ENCODE measurements around the gene CSTB.

The CSTB gene

GRCh38 chr21:43789276-43790009 is 13.3 kb upstream of the CSTB start, which contains the start of gene RRP1:
Gene RRP1, plus strand, starts transcription at chr21:43789577. Its CDS starts 53 bp downstream, at chr21:43789630.
- peak; percentile 96 for DNase-seq

GRCh38 chr21:43786807-43787440 is 10.8 kb upstream of the CSTB start:
- no peak for DNase-seq

- no peak for DNase-seq
These were observed 10.2 kb upstream of the CSTB start for GRCh38 chr21:43786300-43786806.

- DNase-seq: no peak
These were observed 9.0 kb upstream of the CSTB start for GRCh38 chr21:43785134-43785533.

DNA sequence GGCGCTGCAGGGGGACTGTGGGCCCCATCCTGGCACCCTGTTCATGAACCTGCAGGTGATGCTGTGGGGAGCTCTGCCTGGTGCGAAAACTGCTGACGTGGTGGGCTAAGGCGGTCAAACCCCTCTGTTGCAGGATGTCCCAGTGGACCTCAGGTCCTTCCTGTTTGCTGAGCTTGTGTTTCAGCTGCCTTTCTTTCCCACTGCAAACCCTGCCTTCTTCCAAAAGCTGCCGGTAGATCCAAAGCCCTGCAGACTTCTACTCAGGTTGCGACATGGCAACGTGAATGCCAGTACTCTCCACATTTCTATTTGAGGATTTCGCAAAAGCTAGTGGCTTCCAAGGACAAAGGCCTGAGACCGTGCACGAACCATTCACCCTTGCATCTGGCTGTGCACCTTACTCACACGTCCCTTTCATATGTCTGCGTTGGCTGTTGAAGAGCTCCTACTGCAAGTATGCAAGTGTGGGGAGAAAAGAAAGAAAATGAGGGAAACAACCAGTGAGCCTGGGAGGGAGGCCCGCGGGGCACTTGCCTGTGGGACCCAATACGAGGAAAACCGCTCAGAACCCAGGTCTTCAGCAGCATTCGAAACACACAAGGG is 7.1 kb upstream of the CSTB start:
- DNase-seq: no peak

- DNase-seq: no peak
These were observed 6.5 kb upstream of the CSTB start for GRCh38 chr21:43782431-43783097.

DNA sequence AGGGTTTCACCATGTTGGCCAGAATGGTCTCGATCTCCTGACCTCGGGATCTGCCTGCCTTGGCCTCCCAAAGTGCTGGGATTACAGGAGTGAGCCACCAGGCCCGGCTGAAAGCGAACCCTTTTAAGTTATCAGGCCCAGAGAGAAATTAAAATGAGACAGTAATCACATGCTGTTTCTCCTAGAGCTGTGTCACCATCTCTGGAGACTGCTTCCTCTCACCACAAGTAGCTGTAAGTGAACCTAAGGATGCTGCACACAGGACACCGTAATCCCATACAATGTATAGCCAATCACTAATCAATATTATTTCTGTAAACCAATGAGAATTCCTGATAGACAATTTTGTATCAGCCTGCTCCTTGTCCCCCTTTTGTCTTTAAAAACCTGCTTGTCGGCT is 5.7 kb upstream of the CSTB start:
- no peak for DNase-seq

GRCh38 chr21:43779660-43780059 is 3.6 kb upstream of the CSTB start:
- no peak for DNase-seq

DNA sequence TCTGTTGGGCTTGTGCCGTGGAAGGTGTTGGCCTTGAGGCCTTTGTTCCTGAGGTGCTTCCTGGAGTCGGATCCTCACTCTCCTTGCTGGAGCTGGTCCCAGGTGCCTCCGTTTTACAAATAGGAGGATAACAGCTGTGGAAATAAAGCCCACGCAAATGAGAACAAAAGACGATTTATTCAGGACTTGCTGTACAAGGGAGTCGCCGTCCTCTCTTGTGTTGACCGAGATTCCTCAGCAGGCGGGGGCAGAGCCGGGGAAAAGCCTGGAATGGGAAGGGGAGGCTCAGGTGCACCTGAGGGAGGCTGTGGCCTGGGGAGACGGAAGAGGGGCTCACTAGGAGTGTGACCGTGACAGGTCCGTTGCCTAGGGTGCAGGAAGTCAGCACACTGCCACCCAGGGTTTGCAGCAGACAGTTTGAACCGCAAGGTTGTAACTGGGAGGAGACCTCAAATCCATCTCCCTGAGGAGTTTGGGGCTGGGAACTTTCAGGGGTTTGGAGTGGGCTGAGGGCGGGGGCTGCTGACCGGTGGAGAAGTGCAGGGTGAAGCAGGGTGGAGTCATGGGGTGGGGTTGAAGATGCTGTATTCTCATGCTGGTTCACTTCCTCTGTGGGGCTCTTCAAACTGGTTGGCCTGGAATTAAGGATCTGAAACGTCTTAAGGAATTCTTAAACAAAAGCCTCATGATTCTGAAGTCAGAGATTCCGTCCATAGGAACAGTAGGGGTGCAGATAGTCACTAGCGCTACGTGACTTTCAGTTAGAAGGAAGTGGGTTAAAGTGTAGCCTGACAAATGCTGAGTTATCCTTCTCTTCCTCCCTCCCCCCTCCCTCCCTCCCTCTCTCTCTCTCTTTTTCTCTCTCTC is 2.6 kb upstream of the CSTB start:
- no peak for DNase-seq

DNA sequence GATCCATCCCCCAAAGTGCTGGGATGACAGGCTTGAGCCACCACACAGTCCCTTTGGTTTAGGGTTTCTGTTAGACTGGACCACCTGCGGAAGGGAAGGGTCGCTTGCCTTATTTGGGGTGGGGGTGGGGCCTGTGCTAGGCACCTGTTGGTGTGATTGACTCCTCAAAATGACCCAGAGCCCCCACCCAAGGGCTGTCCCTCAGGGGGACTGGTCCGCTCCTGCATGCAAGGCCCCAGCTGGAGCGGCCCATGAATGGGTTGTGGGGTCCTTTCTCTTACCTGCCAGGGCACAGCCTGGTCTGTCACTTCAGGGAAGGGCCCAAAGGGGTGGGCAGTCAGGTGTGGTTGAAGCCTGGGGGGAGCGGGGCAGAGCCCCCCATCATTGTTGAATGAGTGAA is 1.8 kb upstream of the CSTB start:
- DNase-seq: no peak

GRCh38 chr21:43775190-43775589 is 918 bp downstream of the CSTB start:
- no peak for DNase-seq

- DNase-seq: no peak
These were observed 1.9 kb downstream of the CSTB start for GRCh38 chr21:43774163-43774562.

GRCh38 chr21:43772425-43772821 is 3.7 kb downstream of the CSTB start:
- no peak for DNase-seq

DNA sequence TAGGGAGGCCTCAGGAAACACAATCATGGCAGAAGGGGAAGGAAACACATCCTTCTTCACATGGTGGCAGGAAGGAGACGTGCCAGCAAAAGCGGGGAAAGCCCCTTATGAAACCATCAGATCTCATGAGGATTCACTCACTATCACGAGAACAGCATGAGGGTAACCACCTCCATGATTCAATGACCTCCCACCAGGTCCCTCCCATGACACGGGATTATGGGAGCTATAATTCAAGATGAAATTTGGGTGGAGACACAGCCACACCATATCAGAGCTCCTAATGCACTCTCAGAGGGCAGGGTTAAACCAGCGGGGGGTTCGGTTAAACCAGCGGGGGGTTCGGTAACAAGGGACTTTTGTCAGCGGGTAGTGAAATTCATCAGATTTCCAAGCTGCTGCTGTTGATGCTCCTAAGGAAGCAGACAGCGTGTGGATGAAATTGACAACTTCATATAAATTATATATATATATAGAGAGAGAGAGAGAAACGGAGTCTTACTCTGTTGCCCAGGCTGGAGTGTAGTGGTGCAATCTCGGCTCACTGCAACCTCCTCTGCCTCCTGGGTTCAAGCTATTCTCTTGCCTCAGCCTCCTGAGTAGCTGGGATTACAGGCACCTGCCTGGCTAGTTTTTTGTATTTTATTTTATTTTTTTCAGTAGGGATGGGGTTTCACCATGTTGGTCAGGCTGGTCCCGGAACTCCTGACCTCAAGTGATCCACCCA is 4.2 kb downstream of the CSTB start:
- no peak for DNase-seq

GRCh38 chr21:43771199-43771675 is 4.9 kb downstream of the CSTB start:
- no peak for DNase-seq

- DNase-seq: no peak
These were observed 5.9 kb downstream of the CSTB start for GRCh38 chr21:43770066-43770655.

GRCh38 chr21:43769325-43769958 is 6.7 kb downstream of the CSTB start:
- DNase-seq: no peak

DNA sequence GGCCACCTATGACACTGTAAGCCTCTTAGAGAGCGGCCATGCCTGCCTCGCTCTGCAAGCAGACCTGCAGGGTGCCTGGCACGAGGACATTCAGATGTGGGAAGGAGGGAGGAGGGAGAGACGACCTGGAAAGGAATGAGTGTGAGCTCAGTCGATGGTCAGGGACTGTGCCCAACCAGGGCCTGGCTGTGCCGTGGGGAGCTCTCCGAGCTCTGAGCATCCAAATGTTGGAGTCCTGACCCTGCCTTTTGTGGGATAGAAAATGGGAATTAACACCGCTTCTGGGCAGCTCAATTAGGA is 7.3 kb downstream of the CSTB start:
- DNase-seq: no peak

GRCh38 chr21:43767984-43768867 is 7.9 kb downstream of the CSTB start:
- DNase-seq: no peak

GRCh38 chr21:43767498-43767983 is 8.6 kb downstream of the CSTB start:
- DNase-seq: no peak
